Subcutaneous adipose tissue (tissue), 4 donors: ENCODE measurements around the gene BTG4. TPM values are rescaled to one million over a fixed set of nuclear protein-coding genes. Genes with fewer than 3 reads are reported as not detected.

Source experiments
- CTCF ChIP-seq: fragments of 450-650 bp; IDR thresholded peaks from one replicate; pipeline ENCODE4 v1.5.1; 2016; ENCODE audit warnings: low read depth, mild to moderate bottlenecking, control low read depth, antibody characterized with exemption, moderate library complexity
- total RNA-seq, 4 donors: library from RNA; depleted of rRNA; stranded (reverse); fragments of >200 nt; gene quantifications; one replicate each; pipeline ENCODE4 v1.1.0, GENCODE V29; 2016

BTG4 gene
- total RNA-seq, 4 donors from 2014 or later = not detected

- TF ChIP-seq CTCF = no peak
These were observed 55.9 kb downstream of the BTG4 start for GRCh38 chr11:111456086-111456858.

GRCh38 chr11:111455291-111456085, 56.7 kb downstream of the BTG4 start:
- no peak for TF ChIP-seq CTCF

- TF ChIP-seq CTCF = no peak
These were observed 57.5 kb downstream of the BTG4 start for GRCh38 chr11:111454561-111455192.

DNA sequence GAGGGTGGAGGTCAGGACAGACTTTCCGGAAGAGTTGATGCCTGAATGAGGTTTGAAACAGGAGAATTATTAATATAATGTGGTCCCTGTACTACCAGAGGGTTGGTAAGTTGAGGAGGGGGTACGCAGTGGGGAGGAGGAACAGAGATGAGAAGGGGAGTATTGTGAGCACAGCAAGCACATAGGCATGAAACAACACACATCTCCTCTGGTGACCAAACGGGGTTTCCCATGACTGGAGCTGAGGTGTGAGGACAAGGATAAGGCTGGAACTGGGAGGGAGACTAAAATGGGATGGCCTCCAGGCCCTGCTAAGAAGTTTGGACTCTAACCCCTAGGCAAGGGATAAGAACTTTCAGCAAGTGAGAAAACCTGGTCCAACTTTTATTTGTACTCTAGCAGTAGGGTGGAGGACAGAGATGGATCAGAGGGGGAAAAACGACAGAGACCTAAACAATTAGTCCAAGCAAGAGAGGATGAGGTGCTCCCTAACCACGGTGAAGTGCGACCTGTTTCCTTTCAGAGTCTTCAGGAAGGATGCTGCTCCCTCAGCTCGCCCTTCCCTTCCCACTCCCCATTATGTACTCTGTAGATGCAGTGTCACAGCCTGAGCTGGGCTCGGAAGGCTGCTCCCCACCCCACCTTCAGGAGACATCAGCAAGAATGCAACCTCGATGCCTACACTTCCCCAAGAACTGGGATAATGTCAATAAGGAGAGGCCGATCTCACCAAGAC, 59.2 kb downstream of the BTG4 start:
- TF ChIP-seq CTCF = no peak

DNA sequence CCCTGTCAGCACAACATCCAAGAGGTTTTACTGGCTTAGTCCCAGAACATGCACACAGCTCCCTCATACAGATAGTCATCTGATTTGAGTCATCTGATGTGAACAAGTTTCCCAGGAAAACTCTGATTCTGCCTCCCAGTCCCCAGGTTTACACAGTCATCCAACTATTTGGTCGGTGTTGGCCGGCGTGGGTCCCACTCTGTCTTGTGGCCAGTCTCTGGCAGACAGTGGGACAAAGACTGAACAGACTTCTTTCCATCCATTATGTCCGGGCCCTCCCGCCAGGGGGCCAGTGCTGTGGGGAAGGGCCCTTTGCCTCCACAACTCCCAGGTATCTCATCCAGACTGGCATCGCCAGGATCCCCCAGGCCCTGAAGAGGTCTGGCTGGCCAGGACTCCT, 60.0 kb downstream of the BTG4 start:
- no peak for TF ChIP-seq CTCF

DNA sequence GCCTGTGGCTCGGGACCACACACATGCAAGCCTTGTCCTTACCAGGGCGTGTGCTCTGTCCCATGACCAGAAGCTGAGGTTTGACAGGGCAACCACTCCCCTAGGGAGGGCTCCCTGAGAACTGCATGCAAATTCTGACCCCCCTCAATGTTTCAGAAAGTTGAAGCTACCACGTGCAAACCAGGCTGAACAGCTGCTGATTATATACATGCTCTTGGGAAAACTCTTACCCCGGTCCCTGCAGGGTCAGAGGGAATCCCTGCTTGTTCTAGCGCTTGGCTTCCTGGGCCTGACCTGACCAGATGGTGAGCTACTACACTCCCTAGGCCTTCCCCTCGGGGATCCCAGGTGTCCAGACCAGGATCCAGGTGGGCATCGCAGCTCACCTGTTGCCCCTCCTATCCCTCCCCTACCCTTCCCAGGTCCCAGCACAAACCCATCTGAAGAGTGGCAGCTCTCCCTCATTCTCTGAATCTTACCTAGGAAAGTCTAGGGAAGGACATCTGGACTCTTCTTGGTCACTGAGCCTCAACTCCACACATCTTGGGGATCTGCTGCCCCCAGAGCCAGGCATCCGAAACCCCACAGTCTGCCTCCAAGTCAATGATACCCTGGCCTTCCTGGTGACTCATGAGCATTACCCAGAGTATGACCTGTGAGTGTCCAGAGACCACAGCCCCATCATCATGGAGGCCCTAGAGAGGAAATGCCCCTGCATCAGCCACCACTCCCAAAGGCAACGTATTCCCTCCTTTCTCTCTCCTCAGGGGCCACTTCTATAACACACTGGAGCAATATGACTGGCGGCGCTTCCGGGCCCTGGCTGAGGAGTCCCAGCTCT, 61.5 kb downstream of the BTG4 start:
- TF ChIP-seq CTCF = no peak
